A549 (cell line): ENCODE measurements around the gene PNPLA2. TPM values are rescaled to one million over a fixed set of nuclear protein-coding genes. Genes with fewer than 3 reads are reported as not detected.

ENCODE experiments used
- ATAC-seq, 2 experiments: fragments of 200-7000 bp in 1 of 2; fragments of >200 bp in 1 of 2; cut with Nextera tagmentation in 1 of 2; cut with Tn5 transposase in 1 of 2; 3 replicates each; pipeline versions ENCODE4 v1.8.0 to v1.9.1; 2018 to 2020; ENCODE audit warnings: mild to moderate bottlenecking in 1 of 2, moderate library complexity in 1 of 2
- CTCF ChIA-PET: fragments of 300-600 bp; sonication (Branson Sonifier 250); formaldehyde crosslinking; extraction: SDS; loops from one replicate; lab custom pipeline; 2021; ENCODE audit warnings: antibody characterized with exemption, inconsistent platforms; lab: Yijun Ruan, JAX
- POLR2A ChIA-PET: fragments of 350-600 bp; formaldehyde crosslinking; extraction: SDS; loops from one replicate; lab custom pipeline; 2021; ENCODE audit warnings: antibody characterized with exemption, inconsistent platforms; lab: Yijun Ruan, JAX
- DNase-seq, 2 experiments: peaks; one replicate each; pipeline versions ENCODE4 v3.0.0 to v3.0.0-alpha.2; 2011 to 2016; ENCODE audit warnings: low read depth in 1 of 2, low spot score in 1 of 2
- FAIRE-seq: peaks from 2 replicates; lab custom pipeline; 2011; peaks lifted over from hg19 to GRCh38; lab: Jason Lieb, UNC
- H3K27ac ChIP-seq, 2 experiments: fragments of >200 bp; sonication (Bioruptor Twin); formaldehyde crosslinking; 3 replicates each; pipeline ENCODE4 v1.5.1; 2016 to 2017
- H3K4me1 ChIP-seq: fragments of >200 bp; sonication (Bioruptor Twin); formaldehyde crosslinking; 3 replicates; pipeline ENCODE4 v1.6.1; 2016
- H3K4me2 ChIP-seq: fragments of >200 bp; sonication (Bioruptor Twin); formaldehyde crosslinking; 3 replicates; pipeline ENCODE4 v1.6.1; 2016
- H3K4me3 ChIP-seq: fragments of >200 bp; sonication (Bioruptor Twin); formaldehyde crosslinking; 3 replicates; pipeline ENCODE4 v1.5.1; 2016
- H3K9me3 ChIP-seq: fragments of >200 bp; sonication (Bioruptor Twin); formaldehyde crosslinking; 3 replicates; pipeline ENCODE4 v1.6.1; 2016
- ATOH8 ChIP-seq: fragments of 250-450 bp; sonication (Bioruptor Pico); IDR thresholded peaks from 2 replicates; pipeline ENCODE4 v1.5.0; 2020; ENCODE audit warnings: low read depth, mild to moderate bottlenecking, moderate library complexity
- CBX8 ChIP-seq: fragments of 200-600 bp; sonication (generic); IDR thresholded peaks from 2 replicates; pipeline ENCODE4 v1.6.1; 2016
- CHD2 ChIP-seq: fragments of 150-350 bp; IDR thresholded peaks from 2 replicates; pipeline ENCODE4 v1.6.1; 2014; ENCODE audit warnings: low read length; ENCODE audit not compliant: partially characterized antibody
- E2F6 ChIP-seq: IDR thresholded peaks from 2 replicates; pipeline ENCODE4 v1.6.1; 2012; ENCODE audit warnings: low read depth, borderline replicate concordance
- EHF ChIP-seq: fragments of 250-450 bp; sonication (Bioruptor Pico); IDR thresholded peaks from 2 replicates; pipeline ENCODE4 v1.5.0; 2020; ENCODE audit warnings: mild to moderate bottlenecking
- FOSL2 ChIP-seq, 2 experiments: fragments of 450-650 bp in 1 of 2; fragments of >200 bp in 1 of 2; sonication (Bioruptor Twin) in 1 of 2; formaldehyde crosslinking; IDR thresholded peaks; 2 replicates each; pipeline versions ENCODE4 v1.5.0 to v1.6.1; 2016 to 2020; ENCODE audit warnings: mild to moderate bottlenecking in 1 of 2, moderate library complexity in 1 of 2
- GATA3 ChIP-seq: IDR thresholded peaks from 2 replicates; pipeline ENCODE4 v1.6.1; 2012; ENCODE audit warnings: borderline replicate concordance
- HOXB13 ChIP-seq: fragments of 250-450 bp; sonication (Bioruptor Pico); IDR thresholded peaks from 2 replicates; pipeline ENCODE4 v1.5.0; 2020; ENCODE audit warnings: low read depth, mild to moderate bottlenecking, moderate library complexity
- HOXB5 ChIP-seq: fragments of 250-450 bp; sonication (Bioruptor Pico); IDR thresholded peaks from 2 replicates; pipeline ENCODE4 v1.5.0; 2020; ENCODE audit warnings: mild to moderate bottlenecking, moderate library complexity
- JUN ChIP-seq, 2 experiments: fragments of >200 bp; sonication (Bioruptor Twin); formaldehyde crosslinking; IDR thresholded peaks; 2 replicates in 1 of 2; 3 replicates in 1 of 2; pipeline ENCODE4 v1.6.1; 2016 to 2017
- MAFK ChIP-seq: fragments of 450-650 bp; IDR thresholded peaks from 2 replicates; pipeline ENCODE4 v1.6.1; 2014; ENCODE audit not compliant: partially characterized antibody
- MAZ ChIP-seq: fragments of 150-350 bp; IDR thresholded peaks from 2 replicates; pipeline ENCODE4 v1.6.1; 2014; ENCODE audit warnings: antibody characterized with exemption, low read depth, low read length, borderline replicate concordance
- MYC ChIP-seq: IDR thresholded peaks from 2 replicates; pipeline ENCODE4 v1.6.1; 2012; ENCODE audit warnings: mild to moderate bottlenecking, inconsistent platforms, low read length, improper control_type of control experiment, borderline replicate concordance
- PHF8 ChIP-seq: fragments of 200-600 bp; sonication (generic); IDR thresholded peaks from 2 replicates; pipeline ENCODE4 v1.6.1; 2016; ENCODE audit warnings: low read depth, mild to moderate bottlenecking, antibody characterized with exemption, moderate library complexity, borderline replicate concordance
- POLR2A ChIP-seq: IDR thresholded peaks from 2 replicates; pipeline ENCODE4 v1.6.1; 2012; ENCODE audit warnings: mild to moderate bottlenecking, low read length
- RAD21 ChIP-seq, 2 experiments: fragments of >200 bp in 1 of 2; sonication (Bioruptor Twin) in 1 of 2; formaldehyde crosslinking in 1 of 2; IDR thresholded peaks in 1 of 2; conservative IDR thresholded peaks in 1 of 2; 2 replicates in 1 of 2; 3 replicates in 1 of 2; pipeline ENCODE4 v1.6.1; 2012 to 2018; ENCODE audit warnings: inconsistent platforms in 1 of 2
- RFX5 ChIP-seq: fragments of 450-650 bp; IDR thresholded peaks from 2 replicates; pipeline ENCODE4 v1.7.1; 2014; ENCODE audit warnings: antibody characterized with exemption, mild to moderate bottlenecking, moderate library complexity
- RNF2 ChIP-seq: fragments of 200-600 bp; sonication (generic); IDR thresholded peaks from 2 replicates; pipeline ENCODE4 v1.6.1; 2016; ENCODE audit warnings: low read depth, mild to moderate bottlenecking, antibody characterized with exemption, moderate library complexity, borderline replicate concordance
- SREBF2 ChIP-seq: fragments of 450-650 bp; IDR thresholded peaks from 2 replicates; pipeline ENCODE4 v1.6.1; 2014; ENCODE audit warnings: mild to moderate bottlenecking, moderate library complexity
- USF2 ChIP-seq: fragments of 450-650 bp; IDR thresholded peaks from 2 replicates; pipeline ENCODE4 v1.6.1; 2014; ENCODE audit warnings: antibody characterized with exemption
- ZFP36 ChIP-seq: fragments of 450-650 bp; IDR thresholded peaks from 2 replicates; pipeline ENCODE4 v1.6.1; 2014; ENCODE audit warnings: borderline replicate concordance; ENCODE audit not compliant: partially characterized antibody
- ZSCAN20 ChIP-seq: fragments of 250-450 bp; sonication (Bioruptor Pico); IDR thresholded peaks from 2 replicates; pipeline ENCODE4 v1.8.0; 2022; ENCODE audit warnings: mild to moderate bottlenecking, moderate library complexity
- WGBS: methylation state at CpG from one replicate; pipeline ENCODE4 v1.1.6; 2017; ENCODE audit errors: missing lambda C conversion rate; 5-methylcytosine and 5-hydroxymethylcytosine counted together
- polyA plus RNA-seq, 4 experiments: library from polyadenylated mRNA; depleted of rRNA in 3 of 4; stranded (reverse); fragments of >200 nt; fragmentation: RNase III in 1 of 4; extraction: RNeasy Plus Mini Kit Qiagen cat#74134 plus additional on column Dnase treatment in 1 of 4; gene quantifications; 2 replicates in 3 of 4; 3 replicates in 1 of 4; pipeline ENCODE4 v1.2.3, GENCODE V29; 2011 to 2017
- TF ChIP-seq, protein P1 (sequence below): IDR thresholded peaks from 2 replicates; pipeline ENCODE4 v1.6.1; 2012
- TF ChIP-seq, protein P2 (sequence below): IDR thresholded peaks from 2 replicates; pipeline ENCODE4 v1.6.1; 2012

PNPLA2 gene
- polyA plus RNA-seq, 2 of the 4 experiments (the other 2 are of a cell fraction) = 13.2 to 25.4 TPM

DNA sequence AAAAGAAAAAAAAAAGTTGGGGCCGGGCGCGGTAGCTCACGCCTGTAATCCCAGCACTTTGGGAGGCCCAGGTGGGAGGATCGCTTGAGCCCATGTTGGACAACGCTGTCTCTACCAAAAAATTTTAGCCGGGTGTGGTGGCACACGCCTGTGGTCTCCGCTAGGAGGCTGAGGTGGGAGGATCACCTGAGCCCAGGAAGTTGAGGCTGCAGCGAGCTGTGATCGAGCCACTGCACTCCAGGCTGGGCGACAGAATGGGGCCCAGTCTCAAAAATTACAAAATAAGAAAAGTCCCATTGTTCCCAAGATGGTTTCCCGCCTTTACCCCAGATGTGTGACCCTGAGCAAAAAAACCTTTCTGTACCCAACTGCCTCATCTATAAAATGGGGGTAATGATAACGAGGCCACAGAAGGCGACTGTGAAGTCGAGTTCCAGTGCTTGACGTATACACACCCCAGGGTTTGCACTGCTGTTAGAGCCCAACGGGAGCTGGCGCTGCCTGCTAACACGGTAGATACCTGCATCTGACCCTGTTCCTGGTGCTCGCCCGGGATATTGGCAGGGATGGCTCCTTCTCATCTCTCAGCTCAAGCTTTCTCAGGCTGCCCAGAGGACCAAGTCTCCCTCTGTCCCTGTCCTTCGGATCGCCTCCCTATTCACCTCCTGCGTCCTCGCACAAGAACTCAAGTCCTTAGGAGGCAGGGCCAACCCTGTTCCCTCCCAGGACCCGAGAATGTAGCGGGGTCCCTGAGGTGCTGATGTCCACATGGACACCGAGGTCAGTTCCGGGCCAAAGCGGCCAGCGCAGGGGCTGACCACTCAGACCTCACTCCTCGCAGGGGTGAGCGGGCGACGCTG lies 10.1 kb upstream of the PNPLA2 start:
- Histone ChIP-seq H3K9me3 (no peaks in the 10 kb centered on the region), H3K4me1 (peaks cover 46% of the 10 kb centered on the region), H3K4me2 (peak overlapping the region; percentile 83), H3K4me3 (peak overlapping the region; percentile 94), H3K27ac (peak overlapping the region; percentile 95 to 97)
- TF ChIP-seq HOXB13 (CRISPR knock-in tag) (no peak), E2F6 (0 out of 2 replicates have a peak, but pooled peaks have one; percentile 18)
- peak in 1 of 2 experiments; percentile 83 for DNase-seq
- ChIA-PET POLR2A (interaction anchor here (1.0 to 2.0 kb wide), 8 partner anchors 11 to 233 kb away, joined by 3 to 35 read pairs (median 6); partner anchors contain the start of genes CD151, CEND1, CHID1 and PHRF1), CTCF (interaction anchor here (0.6 to 2.0 kb wide), 3 partner anchors 9 to 69 kb away, joined by 3 to 10 read pairs (median 4); no protein-coding TSS in a partner anchor)
- 41% methylated on average over 31 of the region's 36 CpGs for WGBS
- peak in 1 of 2 experiments; percentile 81; a peak in 4 of 6 replicates for ATAC-seq
- no peak for FAIRE-seq

DNA sequence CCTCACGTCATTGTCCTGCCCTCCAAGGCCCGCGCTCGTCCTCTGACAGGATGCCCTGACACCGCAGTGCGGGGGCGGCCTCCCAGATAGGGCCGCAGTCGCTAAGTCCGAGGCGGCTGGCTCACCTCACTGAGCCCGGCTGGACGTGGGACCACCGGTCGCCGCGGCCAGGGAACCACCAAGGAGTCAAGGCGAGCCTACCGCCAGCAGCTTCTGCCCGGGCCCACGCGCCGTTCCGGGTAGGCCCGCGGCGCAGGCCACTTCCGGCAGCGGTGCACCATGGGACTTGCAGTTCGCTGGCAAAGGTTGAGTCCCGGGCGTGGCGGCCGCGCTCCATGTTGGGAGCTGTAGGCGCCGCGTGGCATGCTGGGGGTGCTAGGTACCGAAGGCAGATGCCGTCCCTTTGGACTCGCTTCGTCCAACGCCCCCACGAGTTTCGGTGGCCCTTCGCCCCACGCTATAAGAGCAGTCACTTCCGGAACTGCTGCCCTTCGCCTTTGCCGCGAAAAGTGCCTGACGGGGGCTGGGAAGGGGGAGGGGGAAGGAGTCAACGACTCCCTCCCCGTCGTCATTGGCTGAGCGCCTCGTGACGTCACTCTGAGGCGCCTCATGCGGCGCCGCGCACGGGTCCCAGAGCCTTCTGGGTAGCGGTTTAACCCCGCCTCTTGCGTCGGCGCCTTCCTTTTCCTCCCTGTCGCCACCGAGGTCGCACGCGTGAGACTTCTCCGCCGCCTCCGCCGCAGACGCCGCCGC lies 9.3 kb upstream of the PNPLA2 start, which contains the start of gene RPLP2:
Gene RPLP2, plus strand, starts transcription at position 681 of the 753 bp plus-strand sequence. CDS start 268 bp downstream, outside the sequence.
- no peak for TF ChIP-seq FOSL2 (IDR thresholded peaks at IDR 0.05)
- TF ChIP-seq FOSL2 (CRISPR knock-in tag; IDR thresholded peaks at IDR 0.05) = peak; percentile 42
- no peak for TF ChIP-seq MAFK
- TF ChIP-seq ZFP36 = no peak
- TF ChIP-seq ZSCAN20 = no peak
- TF ChIP-seq POLR2A = peak; percentile 89
- TF ChIP-seq, protein P1, sequence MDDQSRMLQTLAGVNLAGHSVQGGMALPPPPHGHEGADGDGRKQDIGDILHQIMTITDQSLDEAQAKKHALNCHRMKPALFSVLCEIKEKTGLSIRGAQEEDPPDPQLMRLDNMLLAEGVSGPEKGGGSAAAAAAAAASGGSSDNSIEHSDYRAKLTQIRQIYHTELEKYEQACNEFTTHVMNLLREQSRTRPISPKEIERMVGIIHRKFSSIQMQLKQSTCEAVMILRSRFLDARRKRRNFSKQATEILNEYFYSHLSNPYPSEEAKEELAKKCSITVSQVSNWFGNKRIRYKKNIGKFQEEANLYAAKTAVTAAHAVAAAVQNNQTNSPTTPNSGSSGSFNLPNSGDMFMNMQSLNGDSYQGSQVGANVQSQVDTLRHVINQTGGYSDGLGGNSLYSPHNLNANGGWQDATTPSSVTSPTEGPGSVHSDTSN = 0 out of 2 replicates have a peak, but pooled peaks have one; percentile 24
- TF ChIP-seq SREBF2 = no peak
- 0 out of 2 replicates have a peak, but pooled peaks have one; percentile 64 for TF ChIP-seq EHF (CRISPR knock-in tag)
- TF ChIP-seq USF2 = peak; percentile 44; the same call in 1 of the 2 replicates
- TF ChIP-seq RAD21 (conservative IDR thresholded peaks at IDR 0.05 in 1 of 2, IDR thresholded peaks at IDR 0.05 in 1 of 2) = no peak
- peak; percentile 73; the same call in 1 of the 2 replicates for TF ChIP-seq MAZ
- peak; percentile 92 for TF ChIP-seq PHF8
- peak; percentile 31; the same call in 1 of the 2 replicates for TF ChIP-seq GATA3
- 0 out of 2 replicates have a peak, but pooled peaks have one; percentile 59 for TF ChIP-seq ATOH8 (CRISPR knock-in tag)
- TF ChIP-seq MYC = peak; percentile 99
- TF ChIP-seq, protein P2, sequence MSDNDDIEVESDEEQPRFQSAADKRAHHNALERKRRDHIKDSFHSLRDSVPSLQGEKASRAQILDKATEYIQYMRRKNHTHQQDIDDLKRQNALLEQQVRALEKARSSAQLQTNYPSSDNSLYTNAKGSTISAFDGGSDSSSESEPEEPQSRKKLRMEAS = peak; percentile 95
- TF ChIP-seq JUN (IDR thresholded peaks at IDR 0.05) = peak; percentile 58 to 96; a peak in 3 of 5 replicates
- TF ChIP-seq HOXB13 (CRISPR knock-in tag) = peak; percentile 81; the same call in 1 of the 2 replicates
- peak; percentile 73 for TF ChIP-seq RFX5
- TF ChIP-seq CBX8 = no peak
- 0 out of 2 replicates have a peak, but pooled peaks have one; percentile 33 for TF ChIP-seq HOXB5
- TF ChIP-seq CHD2 = peak; percentile 73
- no peak for TF ChIP-seq RNF2
- Histone ChIP-seq H3K27ac (peak within 1 kb of the TSS; percentile 95 to 97), H3K4me3 (peak within 1 kb of the TSS; percentile 94), H3K4me1 (peaks cover 40% of the 10 kb centered on the region), H3K4me2 (peak within 1 kb of the TSS; percentile 87), H3K9me3 (no peaks in the 10 kb centered on the region)
- FAIRE-seq (peak; percentile 18), ATAC-seq (peak; percentile 83 to 88), DNase-seq (peak; percentile 93 to 99)
- ChIA-PET CTCF (interaction anchor here (0.9 to 2.0 kb wide), 2 partner anchors 10 to 62 kb away, joined by 3 to 10 read pairs; no protein-coding TSS in a partner anchor), POLR2A (interaction anchor here (1.0 to 2.0 kb wide), 8 partner anchors 10 to 234 kb away, joined by 3 to 35 read pairs (median 6); partner anchors contain the start of genes CD151, CEND1, CHID1 and PHRF1)
- WGBS = 2% methylated on average over 29 of the region's 81 CpGs
